Cerebellar cortex (tissue), 1 donor: ENCODE results near the gene PF4V1.
"Not testable (repeated sequence)": the region's sequence is repeated elsewhere in the genome, so short reads cannot be mapped to it uniquely, and the experiment has no call there.

Experiments
- DNase-seq: peaks from one replicate; pipeline ENCODE4 v3.0.0-alpha.2; 2015; ENCODE audit warnings: low spot score

Gene PF4V1

DNA sequence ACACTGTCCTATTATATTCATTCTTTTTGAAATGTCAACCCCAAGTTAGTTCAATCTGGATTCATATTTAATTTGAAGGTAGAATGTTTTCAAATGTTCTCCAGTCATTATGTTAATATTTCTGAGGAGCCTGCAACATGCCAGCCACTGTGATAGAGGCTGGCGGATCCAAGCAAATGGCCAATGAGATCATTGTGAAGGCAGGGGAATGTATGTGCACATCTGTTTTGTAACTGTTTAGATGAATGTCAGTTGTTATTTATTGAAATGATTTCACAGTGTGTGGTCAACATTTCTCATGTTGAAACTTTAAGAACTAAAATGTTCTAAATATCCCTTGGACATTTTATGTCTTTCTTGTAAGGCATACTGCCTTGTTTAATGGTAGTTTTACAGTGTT, 17.7 kb downstream of the PF4V1 start:
- DNase-seq = no peak

DNA sequence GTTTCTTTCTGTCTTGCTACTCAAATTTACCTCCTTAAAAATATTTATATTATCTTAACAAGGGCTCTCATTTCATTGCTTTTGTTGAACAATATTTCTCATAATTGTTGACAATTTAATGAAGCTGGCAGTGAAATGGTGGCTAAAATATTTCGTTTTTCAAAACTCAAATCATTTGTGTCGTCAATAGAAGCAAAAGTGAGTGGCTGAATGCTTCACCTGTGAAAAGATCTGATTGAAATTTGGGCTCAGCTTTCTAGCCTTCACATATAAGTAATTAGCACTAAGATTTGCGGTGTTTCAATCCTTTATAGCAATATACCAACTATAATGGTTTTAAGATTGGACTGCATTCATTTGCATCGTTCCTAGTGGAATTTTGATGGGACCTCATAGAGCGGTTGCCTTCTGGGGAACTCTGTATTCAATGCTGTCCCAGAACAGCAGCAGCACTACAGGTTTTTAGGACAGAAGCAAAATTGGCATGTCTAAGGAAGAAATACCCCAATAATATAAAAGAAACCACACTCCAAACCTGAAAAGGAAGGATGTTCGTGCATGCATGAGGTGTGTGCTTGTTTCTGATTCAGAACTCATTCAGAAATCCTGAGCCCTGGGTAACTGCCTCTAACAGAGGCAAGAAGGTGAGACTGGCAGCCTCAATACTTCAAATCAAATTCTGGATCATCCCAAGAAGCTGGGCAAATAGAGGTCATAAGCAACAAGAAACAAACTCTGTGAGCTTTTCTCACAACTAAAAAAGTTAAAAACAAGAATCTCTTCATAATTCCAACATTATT, 18.6 kb downstream of the PF4V1 start:
- DNase-seq = no peak

- no peak for DNase-seq
These were observed 19.4 kb downstream of the PF4V1 start for GRCh38 chr4:73872316-73873108.

DNA sequence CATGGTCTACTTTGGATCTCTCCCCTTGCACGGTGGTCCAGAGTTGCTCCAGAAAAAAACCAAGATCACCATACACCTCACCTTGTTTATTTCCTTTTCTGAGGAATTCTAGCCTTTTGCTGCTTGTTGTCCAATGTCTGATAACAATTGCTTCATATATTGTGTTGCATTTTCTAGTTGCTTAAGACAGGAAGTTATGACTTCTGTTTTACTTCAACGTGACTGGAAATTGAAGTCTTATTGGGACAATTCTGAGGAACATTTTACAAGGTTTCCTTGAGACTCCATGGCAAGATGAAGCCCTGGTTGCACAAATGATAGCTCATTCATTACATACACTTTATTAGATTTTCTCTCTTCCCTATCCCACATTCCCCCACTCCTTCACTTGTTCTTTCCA, 21.3 kb downstream of the PF4V1 start:
- DNase-seq = no peak

GRCh38 chr4:73875401-73875800, 22.3 kb downstream of the PF4V1 start:
- DNase-seq = no peak

DNA sequence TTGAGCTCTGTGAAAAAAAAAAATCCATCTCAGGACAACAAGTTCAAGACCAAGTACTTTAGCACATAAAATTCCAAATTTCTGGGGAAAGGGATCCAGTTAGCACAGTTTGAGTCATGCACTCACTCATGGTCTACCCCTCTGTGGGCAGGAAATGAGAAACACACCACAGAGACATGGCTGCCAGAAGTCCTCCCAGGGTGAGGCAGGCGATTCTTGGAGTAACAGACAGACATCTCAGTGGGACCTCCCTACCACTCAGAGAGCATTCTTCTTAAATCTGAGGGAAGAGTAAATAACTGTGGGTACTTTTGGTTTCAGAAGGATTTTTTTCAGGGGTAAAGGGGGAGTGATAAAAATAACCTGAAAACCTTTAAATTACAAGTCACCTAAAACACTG, 30.2 kb downstream of the PF4V1 start:
- DNase-seq = no peak

DNA sequence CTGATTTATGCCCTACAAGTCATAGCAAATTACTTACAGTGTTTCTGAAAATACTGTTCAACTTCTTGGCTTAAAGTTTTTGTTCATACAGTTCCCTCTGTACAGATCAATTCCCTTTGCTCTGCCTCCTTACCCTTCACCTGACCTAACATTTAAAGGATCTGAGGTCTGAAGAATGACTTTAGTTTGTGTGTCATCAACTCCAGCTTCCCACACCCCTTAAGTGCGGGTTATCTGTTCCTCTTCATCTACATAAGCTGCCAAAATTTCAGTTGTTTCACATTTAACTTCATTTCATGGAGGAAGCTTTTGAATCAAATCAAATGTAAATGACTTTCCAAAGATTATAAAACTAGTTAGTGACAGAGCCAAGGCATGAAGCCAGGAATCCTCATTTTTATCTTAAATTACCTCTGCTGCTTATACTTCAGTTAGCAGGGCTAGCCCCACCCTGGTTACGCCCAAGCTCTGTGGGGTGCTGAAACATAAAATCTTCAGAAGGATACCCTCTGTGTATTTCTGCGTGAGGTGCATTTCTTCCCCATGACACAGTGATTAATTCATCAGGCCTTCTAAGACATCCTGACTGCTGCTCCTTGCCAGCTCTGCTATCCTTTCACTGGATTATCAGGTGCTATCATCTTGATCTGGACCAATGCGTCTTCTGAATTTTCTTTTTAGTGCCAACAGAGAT, 32.6 kb downstream of the PF4V1 start:
- no peak for DNase-seq

- no peak for DNase-seq
These were observed 38.2 kb downstream of the PF4V1 start for GRCh38 chr4:73891326-73891725.

- DNase-seq = no peak
These were observed 38.8 kb downstream of the PF4V1 start for GRCh38 chr4:73891739-73892405.

DNA sequence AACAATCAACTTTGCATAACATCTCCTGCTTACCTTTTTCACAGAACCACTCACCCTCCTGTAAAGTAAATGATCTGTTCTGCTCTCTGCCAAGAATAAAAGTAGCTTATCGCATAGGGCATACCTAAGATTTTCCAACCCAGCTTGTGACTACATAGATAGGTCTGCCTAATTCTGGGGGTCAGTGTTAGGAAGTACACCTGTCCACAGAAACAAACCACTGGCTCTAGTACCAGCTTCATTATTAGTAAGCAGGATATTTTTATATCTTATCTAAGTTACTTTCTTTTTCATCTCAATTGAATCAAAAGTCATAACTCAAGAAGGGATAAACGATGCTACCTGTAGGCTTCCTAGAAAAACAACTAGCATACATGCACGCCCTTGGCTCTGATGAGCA, 39.9 kb downstream of the PF4V1 start:
- DNase-seq = no peak

DNA sequence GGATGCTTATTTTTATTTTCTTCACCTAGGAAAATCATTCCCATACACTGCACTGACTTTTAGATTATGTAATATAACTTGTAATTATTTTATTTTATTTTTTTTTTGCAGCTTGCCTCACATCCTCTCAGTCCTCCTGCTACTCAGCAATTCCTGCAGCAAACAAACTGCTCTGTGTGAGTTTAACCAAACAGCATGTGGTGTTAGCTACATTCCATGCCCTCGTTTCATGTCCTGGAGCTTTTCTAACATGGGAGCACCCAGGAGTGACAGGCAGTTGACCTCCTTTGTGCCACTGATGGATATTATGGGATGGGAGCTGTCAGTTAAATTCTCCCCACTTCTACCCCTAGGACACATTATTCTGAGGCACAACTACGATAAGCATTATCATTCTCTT, 40.9 kb downstream of the PF4V1 start:
- no peak for DNase-seq

GRCh38 chr4:73895201-73896175, 42.4 kb downstream of the PF4V1 start:
- no peak for DNase-seq

DNA sequence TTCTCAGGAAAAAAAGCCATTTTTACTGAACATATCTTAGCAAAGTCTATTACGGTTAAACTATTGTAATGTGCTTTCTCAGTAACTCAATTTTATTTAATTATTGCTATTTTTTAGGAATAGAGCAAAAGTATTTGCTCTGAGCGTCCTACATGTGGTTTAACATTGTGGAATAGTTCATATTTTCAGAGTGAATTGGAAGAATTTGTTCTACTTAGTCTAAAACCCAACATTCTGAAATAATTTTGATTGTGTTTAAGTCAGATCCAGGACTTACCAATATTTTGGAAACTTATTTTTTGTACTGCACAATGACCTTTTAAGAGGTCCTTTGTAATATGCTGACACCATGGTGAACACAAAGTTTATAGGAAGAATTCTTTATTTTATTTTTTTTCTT, 43.3 kb downstream of the PF4V1 start:
- no peak for DNase-seq

DNA sequence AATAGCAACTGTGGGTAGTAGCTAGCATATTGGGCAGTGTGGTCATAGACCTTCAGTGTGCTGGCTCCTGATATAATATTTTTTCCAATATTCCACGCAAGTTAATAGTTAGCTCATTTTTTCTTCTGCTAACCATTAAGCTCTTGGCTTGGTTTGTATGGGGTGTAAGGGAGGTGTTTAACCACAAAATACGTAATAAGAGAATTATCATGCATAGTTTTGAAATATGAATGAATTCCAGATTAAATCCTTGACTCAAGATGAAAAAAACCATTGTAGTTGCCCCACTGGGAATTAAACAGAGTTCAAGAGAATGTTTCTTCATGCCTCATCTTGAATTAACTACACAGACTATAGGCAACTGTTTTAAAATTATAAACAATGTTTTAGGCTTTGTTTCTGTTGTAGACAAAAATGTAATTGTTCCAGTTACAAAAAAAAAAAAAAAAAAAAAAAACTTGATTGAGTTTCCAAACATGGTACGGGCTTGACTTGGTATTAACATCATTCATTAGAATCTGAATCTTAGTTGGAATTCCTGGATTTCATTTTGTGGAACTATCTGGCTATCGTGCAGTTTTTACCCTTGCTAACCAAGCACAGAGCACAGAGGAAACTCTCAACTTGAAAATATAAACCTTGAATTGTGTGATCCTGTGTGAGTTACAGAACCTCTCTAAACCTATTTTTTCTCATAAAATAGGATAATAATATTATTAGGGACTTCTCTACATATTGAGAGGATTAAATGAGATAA, 44.5 kb downstream of the PF4V1 start:
- DNase-seq = no peak

DNA sequence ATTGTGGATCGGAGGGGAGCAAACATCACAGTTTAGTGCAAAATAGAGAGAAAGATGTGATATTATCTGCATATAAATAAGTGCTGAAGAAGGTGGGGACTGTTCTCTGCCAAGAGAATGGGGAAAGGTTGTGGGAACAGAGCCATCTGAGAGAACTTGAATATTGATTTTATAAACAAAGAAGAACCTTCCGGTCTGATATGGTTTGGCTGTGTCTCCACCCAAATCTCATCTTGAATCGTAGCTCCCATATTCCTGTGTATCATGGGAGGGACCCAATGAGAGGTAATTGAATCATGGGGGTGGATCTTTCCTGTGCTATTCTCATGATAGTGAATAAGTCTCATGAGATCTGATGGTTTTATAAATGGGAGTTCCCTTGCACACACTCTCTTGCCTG, 46.2 kb downstream of the PF4V1 start:
- DNase-seq = not testable (repeated sequence)

GRCh38 chr4:73901031-73901430, 47.9 kb downstream of the PF4V1 start:
- no peak for DNase-seq

- DNase-seq = no peak
These were observed 49.0 kb downstream of the PF4V1 start for GRCh38 chr4:73902038-73902637.

DNA sequence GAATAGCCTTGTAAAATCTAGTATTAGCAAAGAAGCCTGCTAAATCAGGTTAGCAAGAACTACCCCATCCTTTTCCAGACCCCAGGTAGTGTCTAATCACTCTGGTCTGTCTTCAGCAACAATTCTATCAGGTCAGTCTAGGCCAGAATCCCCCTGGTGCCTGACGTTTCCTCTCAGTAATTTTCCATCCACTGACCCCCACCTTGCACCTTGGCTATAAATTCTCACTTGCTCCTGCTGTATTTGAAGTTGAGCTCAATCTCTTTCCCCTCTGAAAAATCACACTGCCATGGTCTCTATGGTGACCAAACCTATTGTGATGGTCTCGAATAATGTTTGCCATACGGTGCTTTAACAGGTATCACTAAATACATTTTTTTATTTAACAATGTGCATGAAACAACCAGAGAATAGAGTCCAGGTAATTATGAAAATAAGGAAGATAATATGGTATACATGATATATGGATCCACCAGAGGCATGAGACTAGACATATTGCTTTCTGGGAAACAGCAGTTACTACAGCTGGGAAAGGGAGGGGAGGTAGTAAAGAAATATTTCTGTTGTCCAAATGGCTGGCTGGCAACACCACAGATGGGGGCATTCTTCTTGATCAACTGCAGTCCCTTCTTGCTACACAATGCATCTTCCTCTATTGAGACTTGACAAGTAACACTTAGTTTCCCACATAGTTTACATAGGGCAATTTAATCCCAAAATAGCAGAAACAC, 49.9 kb downstream of the PF4V1 start:
- DNase-seq = no peak
